22Rv1 (cell line): ENCODE results near the gene VTI1A.

Experiments used
- CTCF ChIP-seq: fragments of 450-650 bp; IDR thresholded peaks from 2 replicates; pipeline ENCODE4 v1.5.1; 2017; ENCODE audit warnings: mild to moderate bottlenecking
- ZFX ChIP-seq: fragments of 450-650 bp; IDR thresholded peaks from 2 replicates; pipeline ENCODE4 v1.6.1; 2017; ENCODE audit warnings: antibody characterized with exemption, borderline replicate concordance

DNA sequence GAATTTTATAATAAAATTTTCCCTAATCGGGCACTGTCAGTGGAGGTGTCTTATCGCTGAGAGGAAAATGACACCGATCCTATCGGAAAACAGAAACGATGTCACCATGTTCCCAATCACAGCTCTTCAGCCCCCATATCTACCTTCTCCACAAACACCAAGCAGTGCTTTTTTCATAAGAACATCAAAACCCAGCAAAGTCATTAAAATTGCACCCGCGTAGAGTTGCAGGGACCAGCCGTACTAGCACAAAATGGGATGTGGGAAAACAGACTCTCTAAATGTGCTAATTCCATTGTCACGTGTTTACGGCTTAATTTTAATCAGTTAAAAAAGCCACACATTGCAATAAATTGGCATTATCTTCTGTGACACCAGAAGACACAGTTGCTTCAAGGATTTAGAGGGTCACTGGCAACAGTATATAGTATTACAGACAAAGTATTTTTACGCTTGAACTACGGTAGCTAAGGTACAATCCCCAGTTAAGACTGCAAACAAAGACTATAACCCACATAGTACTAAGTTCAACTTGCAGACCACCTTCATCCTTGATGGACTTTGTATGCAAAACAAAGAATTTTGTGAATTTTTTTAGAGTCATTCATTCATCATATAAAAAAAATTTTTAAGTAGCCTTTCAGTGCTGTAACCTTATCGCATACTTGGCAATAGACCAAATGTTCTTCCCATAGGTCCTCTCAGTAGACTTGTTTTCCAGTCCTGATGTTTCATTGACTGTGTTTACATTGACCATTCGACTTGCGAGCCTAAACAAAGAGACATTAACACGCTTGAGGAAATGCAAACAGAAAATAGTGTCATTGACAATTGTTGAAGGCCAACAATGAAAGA lies 116.0 kb downstream of the VTI1A start:
- TF ChIP-seq CTCF = no peak
- TF ChIP-seq ZFX = no peak
